HS-27A (cell line): ENCODE measurements around the gene TARS2.

Experiments used
- DNase-seq: peaks from one replicate; pipeline ENCODE4 v3.0.0-alpha.2; 2012; ENCODE audit warnings: low read depth, missing footprints

Gene TARS2

GRCh38 chr1:150486966-150487762, at the start of gene TARS2:
TSS of gene TARS2 (plus strand) at chr1:150487419. CDS start at chr1:150487451, 32 bp downstream.
- DNase-seq: peak; percentile 91

GRCh38 chr1:150441121-150441520, 46.1 kb upstream of the TARS2 start:
- DNase-seq: no peak

- DNase-seq: no peak
These were observed 43.0 kb upstream of the TARS2 start for GRCh38 chr1:150444232-150444631.

- no peak for DNase-seq
These were observed 31.0 kb upstream of the TARS2 start for GRCh38 chr1:150456146-150456647.

DNA sequence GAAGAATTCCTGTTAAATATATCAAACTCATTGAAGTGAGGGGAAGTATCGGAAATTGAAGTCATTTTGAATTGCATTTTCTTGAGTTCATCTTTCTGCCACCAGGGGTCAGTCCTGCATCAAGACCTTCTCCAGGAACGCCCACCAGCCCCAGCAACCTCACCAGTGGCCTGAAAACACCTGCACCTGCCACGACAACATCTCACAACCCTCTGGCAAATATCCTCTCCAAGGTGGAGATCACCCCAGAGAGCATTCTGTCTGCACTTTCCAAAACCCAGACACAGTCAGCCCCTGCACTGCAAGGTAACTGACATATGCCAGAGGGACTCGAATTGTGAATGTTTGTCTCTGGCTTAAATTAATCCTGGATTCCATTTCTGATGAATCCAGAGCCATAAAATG, 22.8 kb upstream of the TARS2 start:
- peak; percentile 26 for DNase-seq

DNA sequence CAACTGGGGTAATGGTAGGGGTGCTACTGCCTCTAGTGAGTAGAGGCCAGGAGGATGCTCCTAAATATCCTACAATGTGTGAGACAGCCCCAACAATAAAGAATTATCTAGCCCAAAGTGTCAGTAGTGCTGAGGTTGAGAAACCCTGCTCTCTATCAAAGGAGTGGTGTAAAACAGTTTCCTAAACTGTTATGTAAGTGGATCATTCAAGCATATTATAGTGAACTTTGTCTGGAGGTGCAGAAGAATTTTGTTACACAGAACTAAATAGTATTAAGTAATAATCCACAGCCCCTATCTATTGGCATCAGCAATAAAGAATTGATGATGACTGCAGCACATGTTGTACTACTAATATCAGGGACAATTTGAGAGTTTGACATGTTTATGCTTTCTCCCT, 20.3 kb upstream of the TARS2 start:
- no peak for DNase-seq

GRCh38 chr1:150469291-150469690, 17.9 kb upstream of the TARS2 start:
- no peak for DNase-seq

GRCh38 chr1:150472601-150473200, 14.5 kb upstream of the TARS2 start:
- no peak for DNase-seq

DNA sequence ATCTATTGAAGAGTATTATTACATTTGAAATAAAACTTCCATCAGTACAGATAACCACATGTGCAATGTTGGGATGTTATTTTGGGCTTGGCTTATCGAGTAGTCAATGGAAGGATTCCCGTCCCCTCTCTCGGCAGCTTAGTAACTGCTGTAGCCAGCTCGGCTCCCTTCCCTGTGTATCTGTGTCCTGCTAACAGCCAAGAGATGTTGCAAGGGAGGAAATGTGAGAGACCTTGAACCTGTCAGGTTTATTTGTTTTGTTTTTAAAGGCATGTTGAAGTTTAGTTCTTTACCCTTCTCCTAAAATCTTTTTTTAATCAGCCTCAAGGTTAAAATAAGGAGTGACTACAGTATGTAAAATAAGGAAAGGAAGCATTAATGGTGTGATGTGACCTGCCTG, 13.6 kb upstream of the TARS2 start:
- no peak for DNase-seq

DNA sequence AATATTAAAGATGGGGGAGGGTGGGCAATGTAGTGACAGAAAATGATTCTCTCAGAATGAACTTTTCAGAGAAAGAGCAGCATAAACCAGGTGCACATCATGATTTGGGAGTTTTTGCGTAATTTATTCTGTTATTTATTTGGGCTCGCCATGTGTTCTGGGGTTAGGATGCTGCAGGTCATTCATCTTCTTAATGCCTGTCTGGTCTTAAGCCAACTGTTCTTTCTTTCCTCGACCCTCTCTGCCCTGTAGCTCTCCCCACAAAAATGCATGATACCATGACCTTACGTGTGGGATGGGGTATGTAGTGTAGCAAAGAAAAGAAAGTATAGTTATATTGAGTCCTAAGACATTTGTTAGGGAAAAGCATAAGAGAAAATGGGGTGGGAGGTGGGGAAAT, 12.3 kb upstream of the TARS2 start:
- no peak for DNase-seq

DNA sequence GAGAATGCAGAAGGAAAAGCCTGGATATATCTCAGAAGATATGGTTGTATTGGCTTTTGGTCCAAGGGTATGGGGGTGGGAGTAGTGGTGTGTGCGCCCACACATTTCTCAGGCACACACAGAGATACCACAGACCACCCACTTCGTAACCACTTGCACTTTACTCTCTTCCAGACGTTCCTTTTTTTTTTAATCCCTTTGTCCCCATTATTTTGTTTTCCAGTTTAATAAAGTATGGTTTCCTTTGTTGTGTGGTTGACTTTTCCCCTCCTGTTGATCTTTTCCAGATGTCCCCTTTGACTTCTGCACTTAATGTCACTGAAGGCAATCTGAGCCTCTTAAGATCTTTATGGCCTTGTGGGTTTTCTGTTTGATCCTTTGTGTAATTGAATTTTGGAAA, 10.5 kb upstream of the TARS2 start:
- no peak for DNase-seq

DNA sequence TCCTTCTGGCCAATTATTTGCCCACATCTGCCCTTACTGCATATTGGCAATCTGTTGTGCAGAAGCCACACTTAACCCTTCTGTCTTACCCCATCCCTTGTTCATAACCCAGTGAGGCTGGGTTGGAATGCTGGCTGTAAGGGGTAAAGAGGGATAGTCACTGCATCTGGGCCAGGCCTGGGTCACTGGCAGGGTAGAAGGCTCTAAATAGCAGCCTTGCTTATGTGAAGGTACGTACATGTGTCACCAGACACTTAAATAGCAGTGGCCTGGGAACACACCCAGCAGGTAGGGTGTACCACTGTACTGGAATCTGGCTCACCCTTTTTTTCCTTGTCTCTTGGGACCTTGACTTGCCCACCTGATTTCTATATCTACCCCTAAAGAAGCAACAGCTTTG, 9.9 kb upstream of the TARS2 start:
- no peak for DNase-seq

- DNase-seq: peak; percentile 5
These were observed 9.5 kb upstream of the TARS2 start for GRCh38 chr1:150477733-150478132.

DNA sequence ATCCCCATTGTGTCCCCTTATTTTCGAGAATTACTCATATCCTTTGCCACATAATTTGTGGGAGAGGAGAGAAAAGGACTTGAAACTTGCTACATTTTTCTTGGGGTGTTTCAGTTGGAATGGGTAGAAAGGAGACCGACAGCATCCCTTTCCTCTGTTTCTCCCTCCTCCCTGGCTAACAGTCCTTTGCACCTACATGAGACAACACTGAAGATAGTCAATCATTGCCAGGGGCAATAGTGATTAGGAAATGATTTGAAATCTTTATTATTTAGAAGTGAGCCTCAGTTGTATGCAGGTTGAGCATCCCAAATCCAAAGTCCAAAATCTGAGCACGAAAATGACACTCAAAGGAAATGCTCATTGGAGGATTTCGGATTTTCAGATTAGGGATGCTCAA, 7.8 kb upstream of the TARS2 start:
- DNase-seq: no peak

DNA sequence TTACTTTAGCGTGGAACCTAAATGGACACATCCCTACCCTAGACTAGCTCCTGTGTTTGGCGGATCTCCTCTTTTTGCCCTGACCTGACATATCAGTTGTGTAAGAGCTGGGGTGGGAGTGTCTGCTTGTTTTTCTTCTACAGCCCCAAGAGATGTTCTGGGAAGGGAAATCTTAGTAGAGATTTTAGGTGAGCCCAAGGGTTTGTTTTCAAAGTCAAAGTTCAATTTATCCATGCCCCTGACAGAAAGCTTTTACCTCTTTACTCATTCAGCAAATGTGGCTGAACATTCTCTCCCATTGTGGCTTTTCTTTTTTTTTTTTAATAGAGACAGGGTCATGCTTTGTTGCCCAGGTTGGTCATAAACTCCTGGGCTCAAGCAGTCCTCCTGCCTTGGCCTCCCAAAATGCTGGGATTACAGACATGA, 7.3 kb upstream of the TARS2 start:
- no peak for DNase-seq

DNA sequence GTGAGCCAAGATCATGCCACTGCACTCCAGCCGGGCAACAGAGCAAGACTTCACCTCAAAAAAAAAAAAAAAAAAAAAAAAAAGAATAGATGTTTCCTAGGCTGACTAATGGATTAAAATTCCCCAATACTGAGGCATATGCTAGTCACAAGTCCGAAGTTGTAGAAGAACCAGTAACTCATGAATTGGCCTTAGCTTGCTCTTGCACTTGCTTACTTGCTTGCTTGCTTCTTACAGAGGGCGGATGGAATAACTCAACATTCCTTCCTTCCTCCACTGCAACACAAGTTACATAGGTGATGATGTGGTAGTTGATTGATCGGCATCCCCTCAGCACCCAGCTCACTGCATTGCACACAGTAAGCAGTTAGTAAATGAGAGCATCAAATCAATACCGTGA, 2.8 kb upstream of the TARS2 start:
- no peak for DNase-seq

- DNase-seq: no peak
These were observed 2.4 kb upstream of the TARS2 start for GRCh38 chr1:150484861-150485260.

DNA sequence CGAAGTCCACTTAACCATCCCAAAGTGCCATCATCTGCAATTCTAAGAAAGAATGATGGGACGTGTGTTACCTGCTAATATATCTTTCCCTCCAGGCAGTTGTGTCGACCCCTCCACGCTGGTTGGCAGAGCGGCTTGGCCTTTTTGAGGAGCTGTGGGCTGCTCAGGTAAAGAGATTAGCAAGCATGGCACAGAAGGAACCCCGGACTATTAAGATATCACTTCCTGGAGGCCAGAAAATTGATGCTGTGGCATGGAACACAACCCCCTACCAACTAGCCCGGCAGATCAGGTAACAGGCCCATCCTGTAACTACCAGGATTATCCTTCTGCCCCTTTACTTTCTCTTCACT, 520 bp downstream of the TARS2 start:
- no peak for DNase-seq

- DNase-seq: no peak
These were observed 6.0 kb downstream of the TARS2 start for GRCh38 chr1:150493175-150493574.

GRCh38 chr1:150498342-150498741, 11.1 kb downstream of the TARS2 start:
- DNase-seq: no peak

- no peak for DNase-seq
These were observed 18.2 kb downstream of the TARS2 start for GRCh38 chr1:150505431-150505830.

- DNase-seq: no peak
These were observed 21.0 kb downstream of the TARS2 start, which contains the start of gene ECM1 for GRCh38 chr1:150507912-150508864. TSS of gene ECM1 (plus strand) at chr1:150508109. CDS start at chr1:150508210, 101 bp downstream.
